DMS153 treated with DMSO at 0.1 percent for 48 hours (cell line): Measurements from ENCODE around the gene ANKRD2.
A peak's percentile ranks its signal among the peaks of the same experiment; 100 is the strongest.

ENCODE experiments used
- DNase-seq: peaks from one replicate; lab custom pipeline; 2025; ENCODE audit not compliant: unreplicated experiment; lab: John Stamatoyannopoulos, UW

Gene ANKRD2

GRCh38 chr10:97596101-97597082, 23.8 kb downstream of the ANKRD2 start:
- DNase-seq = no peak

GRCh38 chr10:97597778-97598177, 25.2 kb downstream of the ANKRD2 start:
- no peak for DNase-seq

- no peak for DNase-seq
Measured at GRCh38 chr10:97598407-97599271, 26.1 kb downstream of the ANKRD2 start.

GRCh38 chr10:97599272-97599619, 26.7 kb downstream of the ANKRD2 start:
- DNase-seq = no peak

- no peak for DNase-seq
Measured at GRCh38 chr10:97600616-97601015, 28.0 kb downstream of the ANKRD2 start.

GRCh38 chr10:97601268-97602215, 29.0 kb downstream of the ANKRD2 start:
- DNase-seq = no peak

- no peak for DNase-seq
Measured at GRCh38 chr10:97607095-97607636, 34.6 kb downstream of the ANKRD2 start.

- no peak for DNase-seq
Measured at GRCh38 chr10:97608991-97609561, 36.5 kb downstream of the ANKRD2 start.

- no peak for DNase-seq
Measured at GRCh38 chr10:97611473-97611872, 38.9 kb downstream of the ANKRD2 start.

- DNase-seq = no peak
Measured at GRCh38 chr10:97612386-97612785, 39.8 kb downstream of the ANKRD2 start.

- DNase-seq = no peak
Measured at GRCh38 chr10:97618285-97618684, 45.7 kb downstream of the ANKRD2 start.

GRCh38 chr10:97618733-97619132, 46.2 kb downstream of the ANKRD2 start:
- DNase-seq = no peak

- no peak for DNase-seq
Measured at GRCh38 chr10:97623277-97623676, 50.7 kb downstream of the ANKRD2 start.

GRCh38 chr10:97627731-97628130, 55.2 kb downstream of the ANKRD2 start:
- no peak for DNase-seq

GRCh38 chr10:97628228-97628627, 55.6 kb downstream of the ANKRD2 start:
- no peak for DNase-seq

- DNase-seq = no peak
Measured at GRCh38 chr10:97629289-97629688, 56.7 kb downstream of the ANKRD2 start.

GRCh38 chr10:97631098-97631497, 58.5 kb downstream of the ANKRD2 start:
- no peak for DNase-seq

- DNase-seq = peak; percentile 92
Measured at GRCh38 chr10:97632949-97633884, 60.6 kb downstream of the ANKRD2 start, which contains the start of gene MORN4. Gene MORN4, minus strand, starts transcription at chr10:97633500. Its CDS starts 13,847 bp downstream, at chr10:97619653.
